Ishikawa (cell line): ENCODE results near the gene AEBP1.

Source experiments
- CEBPB ChIP-seq: IDR thresholded peaks from 2 replicates; pipeline ENCODE4 v1.6.1; 2012
- CREB1 ChIP-seq: IDR thresholded peaks from 2 replicates; pipeline ENCODE4 v1.6.1; 2012; ENCODE audit warnings: low read depth
- EGR1 ChIP-seq: IDR thresholded peaks from 2 replicates; pipeline ENCODE4 v1.6.1; 2012
- EP300 ChIP-seq: IDR thresholded peaks from 2 replicates; pipeline ENCODE4 v1.6.1; 2012; ENCODE audit warnings: borderline replicate concordance
- FOXM1 ChIP-seq: IDR thresholded peaks from 2 replicates; pipeline ENCODE4 v1.6.1; 2012; ENCODE audit warnings: low read depth, borderline replicate concordance
- MAX ChIP-seq: IDR thresholded peaks from 2 replicates; pipeline ENCODE4 v1.6.1; 2012
- NFIC ChIP-seq: IDR thresholded peaks from 2 replicates; pipeline ENCODE4 v1.6.1; 2012
- RAD21 ChIP-seq: IDR thresholded peaks from 2 replicates; pipeline ENCODE4 v1.6.1; 2012; ENCODE audit warnings: low read depth
- TAF1 ChIP-seq: IDR thresholded peaks from 2 replicates; pipeline ENCODE4 v1.6.1; 2012; ENCODE audit warnings: low read depth, mild to moderate bottlenecking
- TCF12 ChIP-seq: IDR thresholded peaks from 2 replicates; pipeline ENCODE4 v1.6.1; 2012; ENCODE audit warnings: low read depth
- TEAD4 ChIP-seq: IDR thresholded peaks from 2 replicates; pipeline ENCODE4 v1.6.1; 2012
- YY1 ChIP-seq: IDR thresholded peaks from 2 replicates; pipeline ENCODE4 v1.6.1; 2012; ENCODE audit warnings: low read depth
- ZBTB7A ChIP-seq: IDR thresholded peaks from 2 replicates; pipeline ENCODE4 v1.6.1; 2012; ENCODE audit warnings: low read depth
- TF ChIP-seq, protein P1 (sequence below): IDR thresholded peaks from 2 replicates; pipeline ENCODE4 v1.6.1; 2012; ENCODE audit warnings: low read depth, mild to moderate bottlenecking
- TF ChIP-seq, protein P2 (sequence below): IDR thresholded peaks from 2 replicates; pipeline ENCODE4 v1.6.1; 2012

The AEBP1 gene

DNA sequence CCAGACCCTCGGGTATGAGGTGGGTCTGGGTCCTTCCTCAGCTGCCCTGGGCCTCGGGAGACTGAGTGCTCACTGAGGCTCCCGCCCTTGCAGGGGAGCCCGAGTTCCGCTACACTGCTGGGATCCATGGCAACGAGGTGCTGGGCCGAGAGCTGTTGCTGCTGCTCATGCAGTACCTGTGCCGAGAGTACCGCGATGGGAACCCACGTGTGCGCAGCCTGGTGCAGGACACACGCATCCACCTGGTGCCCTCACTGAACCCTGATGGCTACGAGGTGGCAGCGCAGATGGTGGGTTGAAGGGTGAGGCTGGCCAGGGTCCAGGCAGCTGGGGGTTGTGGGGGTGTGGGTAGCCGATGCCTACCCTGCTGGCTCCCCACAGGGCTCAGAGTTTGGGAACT is 7.6 kb downstream of the AEBP1 start:
- TF ChIP-seq TEAD4 (no peak), TAF1 (no peak), MAX (no peak), EGR1 (no peak), ZBTB7A (no peak), FOXM1 (no peak), YY1 (no peak), NFIC (no peak), TCF12 (no peak), CREB1 (no peak)
- TF ChIP-seq, protein P1, sequence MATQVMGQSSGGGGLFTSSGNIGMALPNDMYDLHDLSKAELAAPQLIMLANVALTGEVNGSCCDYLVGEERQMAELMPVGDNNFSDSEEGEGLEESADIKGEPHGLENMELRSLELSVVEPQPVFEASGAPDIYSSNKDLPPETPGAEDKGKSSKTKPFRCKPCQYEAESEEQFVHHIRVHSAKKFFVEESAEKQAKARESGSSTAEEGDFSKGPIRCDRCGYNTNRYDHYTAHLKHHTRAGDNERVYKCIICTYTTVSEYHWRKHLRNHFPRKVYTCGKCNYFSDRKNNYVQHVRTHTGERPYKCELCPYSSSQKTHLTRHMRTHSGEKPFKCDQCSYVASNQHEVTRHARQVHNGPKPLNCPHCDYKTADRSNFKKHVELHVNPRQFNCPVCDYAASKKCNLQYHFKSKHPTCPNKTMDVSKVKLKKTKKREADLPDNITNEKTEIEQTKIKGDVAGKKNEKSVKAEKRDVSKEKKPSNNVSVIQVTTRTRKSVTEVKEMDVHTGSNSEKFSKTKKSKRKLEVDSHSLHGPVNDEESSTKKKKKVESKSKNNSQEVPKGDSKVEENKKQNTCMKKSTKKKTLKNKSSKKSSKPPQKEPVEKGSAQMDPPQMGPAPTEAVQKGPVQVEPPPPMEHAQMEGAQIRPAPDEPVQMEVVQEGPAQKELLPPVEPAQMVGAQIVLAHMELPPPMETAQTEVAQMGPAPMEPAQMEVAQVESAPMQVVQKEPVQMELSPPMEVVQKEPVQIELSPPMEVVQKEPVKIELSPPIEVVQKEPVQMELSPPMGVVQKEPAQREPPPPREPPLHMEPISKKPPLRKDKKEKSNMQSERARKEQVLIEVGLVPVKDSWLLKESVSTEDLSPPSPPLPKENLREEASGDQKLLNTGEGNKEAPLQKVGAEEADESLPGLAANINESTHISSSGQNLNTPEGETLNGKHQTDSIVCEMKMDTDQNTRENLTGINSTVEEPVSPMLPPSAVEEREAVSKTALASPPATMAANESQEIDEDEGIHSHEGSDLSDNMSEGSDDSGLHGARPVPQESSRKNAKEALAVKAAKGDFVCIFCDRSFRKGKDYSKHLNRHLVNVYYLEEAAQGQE, result no peak
- TF ChIP-seq, protein P2, sequence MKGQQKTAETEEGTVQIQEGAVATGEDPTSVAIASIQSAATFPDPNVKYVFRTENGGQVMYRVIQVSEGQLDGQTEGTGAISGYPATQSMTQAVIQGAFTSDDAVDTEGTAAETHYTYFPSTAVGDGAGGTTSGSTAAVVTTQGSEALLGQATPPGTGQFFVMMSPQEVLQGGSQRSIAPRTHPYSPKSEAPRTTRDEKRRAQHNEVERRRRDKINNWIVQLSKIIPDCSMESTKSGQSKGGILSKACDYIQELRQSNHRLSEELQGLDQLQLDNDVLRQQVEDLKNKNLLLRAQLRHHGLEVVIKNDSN, result no peak

- TF ChIP-seq CREB1, result no peak
- no peak for TF ChIP-seq TCF12
- no peak for TF ChIP-seq ZBTB7A
- TF ChIP-seq NFIC, result no peak
- TF ChIP-seq, protein P2, result no peak
- no peak for TF ChIP-seq YY1
- TF ChIP-seq EP300, result no peak
- TF ChIP-seq RAD21, result no peak
- no peak for TF ChIP-seq TEAD4
- TF ChIP-seq, protein P1, result no peak
- TF ChIP-seq TAF1, result no peak
- no peak for TF ChIP-seq CEBPB
- no peak for TF ChIP-seq FOXM1
- no peak for TF ChIP-seq MAX
- TF ChIP-seq EGR1, result no peak
These were observed 8.3 kb downstream of the AEBP1 start for GRCh38 chr7:44112231-44112996.

DNA sequence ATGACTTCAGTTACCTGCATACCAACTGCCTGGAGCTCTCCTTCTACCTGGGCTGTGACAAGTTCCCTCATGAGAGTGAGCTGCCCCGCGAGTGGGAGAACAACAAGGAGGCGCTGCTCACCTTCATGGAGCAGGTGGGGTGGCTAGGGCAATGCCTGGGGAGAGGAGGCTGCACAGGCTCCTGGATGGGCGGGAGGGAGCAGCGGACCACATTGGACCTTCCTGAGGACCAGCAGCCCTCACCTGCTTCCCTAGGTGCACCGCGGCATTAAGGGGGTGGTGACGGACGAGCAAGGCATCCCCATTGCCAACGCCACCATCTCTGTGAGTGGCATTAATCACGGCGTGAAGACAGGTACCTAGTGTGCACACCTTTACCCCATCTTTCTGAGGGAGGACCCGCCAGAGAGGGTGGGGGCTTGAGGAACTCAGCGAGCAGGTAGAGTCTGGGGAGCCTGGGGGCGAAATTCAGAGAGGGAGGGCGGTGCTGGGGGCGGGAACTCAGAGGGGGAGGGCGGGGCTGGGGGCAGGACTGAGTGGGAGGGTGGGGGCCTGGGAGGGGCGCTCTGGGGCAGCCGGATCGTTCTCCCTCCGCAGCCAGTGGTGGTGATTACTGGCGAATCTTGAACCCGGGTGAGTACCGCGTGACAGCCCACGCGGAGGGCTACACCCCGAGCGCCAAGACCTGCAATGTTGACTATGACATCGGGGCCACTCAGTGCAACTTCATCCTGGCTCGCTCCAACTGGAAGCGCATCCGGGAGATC is 9.0 kb downstream of the AEBP1 start:
- no peak for TF ChIP-seq EP300
- TF ChIP-seq EGR1, result no peak

DNA sequence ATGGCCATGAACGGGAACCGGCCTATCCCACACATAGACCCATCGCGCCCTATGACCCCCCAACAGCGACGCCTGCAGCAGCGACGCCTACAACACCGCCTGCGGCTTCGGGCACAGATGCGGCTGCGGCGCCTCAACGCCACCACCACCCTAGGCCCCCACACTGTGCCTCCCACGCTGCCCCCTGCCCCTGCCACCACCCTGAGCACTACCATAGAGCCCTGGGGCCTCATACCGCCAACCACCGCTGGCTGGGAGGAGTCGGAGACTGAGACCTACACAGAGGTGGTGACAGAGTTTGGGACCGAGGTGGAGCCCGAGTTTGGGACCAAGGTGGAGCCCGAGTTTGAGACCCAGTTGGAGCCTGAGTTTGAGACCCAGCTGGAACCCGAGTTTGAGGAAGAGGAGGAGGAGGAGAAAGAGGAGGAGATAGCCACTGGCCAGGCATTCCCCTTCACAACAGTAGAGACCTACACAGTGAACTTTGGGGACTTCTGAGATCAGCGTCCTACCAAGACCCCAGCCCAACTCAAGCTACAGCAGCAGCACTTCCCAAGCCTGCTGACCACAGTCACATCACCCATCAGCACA is 9.7 kb downstream of the AEBP1 start:
- TF ChIP-seq TAF1 (no peak), CREB1 (no peak)
- TF ChIP-seq, protein P2, result no peak

DNA sequence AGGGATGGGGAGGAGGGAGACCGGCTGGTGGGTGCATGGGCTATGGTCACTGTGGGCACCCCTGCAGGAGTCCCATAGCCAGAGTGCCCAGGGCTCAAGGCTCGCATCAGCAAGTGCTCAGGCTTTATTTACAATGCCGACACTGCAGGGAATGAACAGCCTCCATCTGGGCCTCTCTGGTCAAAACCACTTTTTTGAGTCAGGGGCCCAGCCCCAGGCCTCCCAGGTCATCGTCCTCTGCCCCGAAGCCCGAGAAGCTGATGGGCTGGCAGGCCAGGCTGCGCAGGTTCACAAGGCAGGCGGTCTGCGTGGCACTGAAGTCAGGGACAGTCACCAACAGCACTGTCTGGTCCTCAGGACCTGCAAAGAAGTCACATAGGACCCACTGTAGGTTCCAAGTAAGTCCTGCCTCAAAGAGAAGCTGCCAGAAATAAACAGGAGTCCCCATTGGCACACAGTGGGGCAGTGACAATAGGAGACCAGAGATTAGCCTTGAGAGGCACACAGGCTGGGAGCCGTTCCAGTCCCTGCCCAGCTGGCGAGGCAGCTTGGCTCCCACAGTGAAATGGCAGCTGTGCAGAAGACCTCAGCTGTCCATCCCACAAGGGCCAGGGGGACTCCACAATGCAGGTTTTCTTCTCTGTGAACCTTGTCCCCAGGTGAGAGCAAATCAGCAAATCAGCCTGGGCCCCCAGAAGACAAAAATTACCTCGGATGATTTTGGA is 10.6 kb downstream of the AEBP1 start:
- TF ChIP-seq, protein P1, result no peak
- TF ChIP-seq CEBPB, result no peak
- no peak for TF ChIP-seq TAF1
- no peak for TF ChIP-seq FOXM1
- no peak for TF ChIP-seq CREB1
- TF ChIP-seq NFIC, result no peak
- no peak for TF ChIP-seq TCF12
- no peak for TF ChIP-seq EGR1
- TF ChIP-seq, protein P2, result no peak
- no peak for TF ChIP-seq MAX
- TF ChIP-seq YY1, result no peak
- TF ChIP-seq ZBTB7A, result no peak
- TF ChIP-seq EP300, result no peak
- no peak for TF ChIP-seq RAD21
- no peak for TF ChIP-seq TEAD4
